Suprapubic skin (tissue), 4 donors: Measurements from ENCODE around the gene SPSB4.

Source experiments
- POLR2A ChIP-seq, 2 donors: fragments of 450-650 bp; IDR thresholded peaks; one replicate each; pipeline ENCODE4 v1.6.1; 2017; ENCODE audit warnings: antibody characterized with exemption in 2 of 2, mild to moderate bottlenecking in 2 of 2, moderate library complexity in 2 of 2
- POLR2AphosphoS5 ChIP-seq, 3 donors: sonication (generic); formaldehyde crosslinking; IDR thresholded peaks; one replicate each; pipeline ENCODE4 v1.6.1; 2017; ENCODE audit warnings: antibody characterized with exemption in 3 of 3

- TF ChIP-seq POLR2A (IDR thresholded peaks at IDR 0.05) (no peak), POLR2AphosphoS5 (IDR thresholded peaks at IDR 0.05) (no peak)
Observed at GRCh38 chr3:141083836-141084649, 32.9 kb downstream of the SPSB4 start.
